RPMI7951 (cell line): Measurements from ENCODE around the gene MUSK. TPM values are rescaled to one million over a fixed set of nuclear protein-coding genes. Genes with fewer than 3 reads are reported as not detected.

Source experiments
- total RNA-seq: library from RNA; depleted of rRNA; stranded (reverse); fragments of >200 nt; shearing (Covaris generic); gene quantifications from 2 replicates; pipeline ENCODE4 v1.2.3, GENCODE V29; 2014; rRNA removed

Gene MUSK
- total RNA-seq, 1 experiment from 2014 or later = 8.2 TPM

Other genes with a start within 250 kb of the MUSK start
- gene SVEP1, start 89.0 kb upstream of the MUSK start, total RNA-seq = 10.9 and 17.2 TPM in 2 replicates